Measurements from ENCODE around the gene KIDINS220. TPM values are rescaled to one million over a fixed set of nuclear protein-coding genes. Genes with fewer than 3 reads are reported as not detected.

Gene KIDINS220
- total and polyA plus RNA-seq, 9 donors = 33.8 to 96.9 (median 66.7) TPM

GRCh38 chr2:8862230-8862629 lies 24.8 kb upstream of the KIDINS220 start:
- DNase-seq = no peak
- Histone ChIP-seq H3K27ac (no peak overlapping the region), H3K27me3 (no peaks in the 10 kb centered on the region), H3K9me3 (no peaks in the 10 kb centered on the region), H3K4me3 (no peak overlapping the region), H3K36me3 (no peaks in the 10 kb centered on the region), H3K4me1 (ENCODE audit: insufficient read depth) (no peaks in the 10 kb centered on the region)
- WGBS, 3 donors = 90 to 93% (median 92%) methylated on average over 7 of the region's 7 CpGs
- TF ChIP-seq EP300 (IDR thresholded peaks at IDR 0.05) (no peak), CTCF (IDR thresholded peaks at IDR 0.05) (no peak), POLR2A (IDR thresholded peaks at IDR 0.05) (no peak)
- intact Hi-C loops (cut with DNase I) = no loop called here

- 96 to 100% (median 100%) methylated on average over 1 of the region's 1 CpG for WGBS, 3 donors
- Histone ChIP-seq H3K4me3 (no peak overlapping the region), H3K36me3 (no peaks in the 10 kb centered on the region), H3K9me3 (no peaks in the 10 kb centered on the region), H3K27ac (no peak overlapping the region), H3K4me1 (ENCODE audit: insufficient read depth) (no peaks in the 10 kb centered on the region), H3K27me3 (no peaks in the 10 kb centered on the region)
- TF ChIP-seq CTCF (IDR thresholded peaks at IDR 0.05) (no peak), EP300 (IDR thresholded peaks at IDR 0.05) (no peak), POLR2A (IDR thresholded peaks at IDR 0.05) (no peak)
- intact Hi-C loops (cut with DNase I) = no loop called here
- no peak for DNase-seq
Measured at GRCh38 chr2:8861797-8862196, 24.4 kb upstream of the KIDINS220 start.

GRCh38 chr2:8860239-8860638 lies 22.8 kb upstream of the KIDINS220 start:
- H3K4me3 ChIP-seq = no peak overlapping the region
- no peaks in the 10 kb centered on the region for H3K27me3 ChIP-seq
- TF ChIP-seq EP300 (IDR thresholded peaks at IDR 0.05) (no peak), POLR2A (IDR thresholded peaks at IDR 0.05) (no peak), CTCF (IDR thresholded peaks at IDR 0.05) (no peak)
- no peaks in the 10 kb centered on the region for H3K9me3 ChIP-seq
- no peak overlapping the region for H3K27ac ChIP-seq
- 35 to 56% (median 48%) methylated on average over 2 of the region's 2 CpGs for WGBS, 3 donors
- no peaks in the 10 kb centered on the region for H3K36me3 ChIP-seq
- intact Hi-C loops (cut with DNase I) = no loop called here
- H3K4me1 ChIP-seq (ENCODE audit: insufficient read depth) = no peaks in the 10 kb centered on the region
- no peak for DNase-seq

- no peak for DNase-seq
- H3K4me1 ChIP-seq (ENCODE audit: insufficient read depth) = no peaks in the 10 kb centered on the region
- no peaks in the 10 kb centered on the region for H3K36me3 ChIP-seq
- TF ChIP-seq POLR2A (IDR thresholded peaks at IDR 0.05) (no peak), CTCF (IDR thresholded peaks at IDR 0.05) (no peak), EP300 (IDR thresholded peaks at IDR 0.05) (no peak)
- no peak overlapping the region for H3K4me3 ChIP-seq
- intact Hi-C loops (cut with DNase I) = no loop called here
- H3K27me3 ChIP-seq = no peaks in the 10 kb centered on the region
- H3K27ac ChIP-seq = no peak overlapping the region
- no peaks in the 10 kb centered on the region for H3K9me3 ChIP-seq
- 51 to 66% (median 60%) methylated on average over 1 of the region's 1 CpG for WGBS, 3 donors
Measured at GRCh38 chr2:8858910-8859309, 21.5 kb upstream of the KIDINS220 start.

GRCh38 chr2:8858264-8858663 lies 20.9 kb upstream of the KIDINS220 start:
- TF ChIP-seq POLR2A (IDR thresholded peaks at IDR 0.05) = no peak
- no peak for TF ChIP-seq EP300 (IDR thresholded peaks at IDR 0.05)
- TF ChIP-seq CTCF (IDR thresholded peaks at IDR 0.05) = no peak
- intact Hi-C loops (cut with DNase I) = no loop called here
- Histone ChIP-seq H3K36me3 (no peaks in the 10 kb centered on the region), H3K9me3 (no peaks in the 10 kb centered on the region), H3K27ac (no peak overlapping the region), H3K27me3 (no peaks in the 10 kb centered on the region), H3K4me1 (ENCODE audit: insufficient read depth) (no peaks in the 10 kb centered on the region), H3K4me3 (no peak overlapping the region)
- no peak for DNase-seq
- 95 to 96% (median 96%) methylated on average over 7 of the region's 7 CpGs for WGBS, 3 donors

All from ovary (tissue), 9 donors.